Measurements from ENCODE around the gene PDF. TPM values are rescaled to one million over a fixed set of nuclear protein-coding genes. Genes with fewer than 3 reads are reported as not detected.

Gene PDF
- total RNA-seq, 1 donor from 2014 or later = 9.5 TPM

- peak; percentile 95 for DNase-seq
Measured at GRCh38 chr16:69339289-69340094, 9.1 kb upstream of the PDF start, which contains the start of the genes COG8 and NIP7. TSS of gene COG8 (minus strand) at chr16:69339564. CDS start at chr16:69339552, 12 bp downstream. TSS of gene NIP7 (plus strand) at chr16:69339772. CDS start at chr16:69339830, 58 bp downstream.

GRCh38 chr16:69338557-69339288 is 8.3 kb upstream of the PDF start:
- no peak for DNase-seq

GRCh38 chr16:69334696-69335095 is 4.3 kb upstream of the PDF start:
- no peak for DNase-seq

- DNase-seq = no peak
Measured at GRCh38 chr16:69329369-69330285, 761 bp downstream of the PDF start.

- DNase-seq = no peak
Measured at GRCh38 chr16:69328854-69329316, 1.5 kb downstream of the PDF start.

GRCh38 chr16:69327585-69328310 is 2.6 kb downstream of the PDF start:
- no peak for DNase-seq

- no peak for DNase-seq
Measured at GRCh38 chr16:69326172-69326873, 4.1 kb downstream of the PDF start.

GRCh38 chr16:69325784-69326171 is 4.6 kb downstream of the PDF start:
- no peak for DNase-seq

- DNase-seq = no peak
Measured at GRCh38 chr16:69324585-69325253, 5.7 kb downstream of the PDF start.

- no peak for DNase-seq
Measured at GRCh38 chr16:69324013-69324531, 6.3 kb downstream of the PDF start.

- no peak for DNase-seq
Measured at GRCh38 chr16:69323415-69323814, 7.0 kb downstream of the PDF start.

- DNase-seq = no peak
Measured at GRCh38 chr16:69322343-69322742, 8.0 kb downstream of the PDF start.

GRCh38 chr16:69321080-69321479 is 9.3 kb downstream of the PDF start:
- no peak for DNase-seq

GRCh38 chr16:69320740-69321073 is 9.7 kb downstream of the PDF start:
- no peak for DNase-seq

- no peak for DNase-seq
Measured at GRCh38 chr16:69319826-69320739, 10.3 kb downstream of the PDF start.

GRCh38 chr16:69319381-69319780 is 11.0 kb downstream of the PDF start:
- no peak for DNase-seq

GRCh38 chr16:69318911-69319289 is 11.5 kb downstream of the PDF start:
- no peak for DNase-seq

GRCh38 chr16:69318177-69318910 is 12.0 kb downstream of the PDF start:
- no peak for DNase-seq
